NCI-H1105 treated with DMSO at 0.1 percent for 48 hours (cell line): Measurements from ENCODE around the gene CDKN3.
"Not testable (repeated sequence)": the region's sequence is repeated elsewhere in the genome, so short reads cannot be mapped to it uniquely, and the experiment has no call there.

ENCODE experiments used
- DNase-seq: peaks from one replicate; lab custom pipeline; 2025; lab: John Stamatoyannopoulos, UW

CDKN3 gene

DNA sequence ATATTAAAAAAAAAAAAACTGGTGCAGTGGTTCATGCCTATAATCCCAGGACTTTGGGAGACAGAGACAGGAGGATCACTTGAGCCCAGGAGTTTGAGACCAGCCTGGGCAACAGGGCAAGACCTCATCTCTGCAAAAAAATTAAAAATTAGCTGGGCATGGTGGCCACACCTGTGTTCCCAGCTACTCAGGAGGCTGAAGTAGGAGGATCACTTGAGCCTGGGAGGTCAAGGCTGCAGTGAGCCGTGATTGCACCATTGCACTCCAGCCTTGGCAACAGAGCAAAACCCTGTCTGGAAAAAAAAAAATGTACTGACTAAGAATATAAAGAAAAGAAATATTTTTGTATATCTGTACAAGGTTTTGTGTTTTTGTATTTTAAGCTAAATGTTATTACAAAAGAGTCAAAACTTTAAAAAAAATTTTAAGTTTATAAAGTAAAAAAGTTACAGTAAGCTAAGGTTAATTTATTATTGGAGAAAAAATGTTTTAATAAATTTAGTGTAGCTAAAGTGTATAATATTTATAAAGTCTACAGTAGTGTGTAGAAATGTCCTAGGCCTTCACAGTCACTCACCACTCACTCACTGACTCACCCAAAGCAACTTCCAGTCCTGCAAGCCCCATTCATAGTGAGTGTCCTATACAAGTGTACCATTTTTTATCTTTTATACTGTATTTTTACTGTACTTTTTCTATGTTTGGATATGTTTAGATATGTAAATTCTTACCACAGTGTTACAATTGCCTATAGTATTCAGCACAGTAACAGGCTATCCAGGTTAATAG lies 60.2 kb downstream of the CDKN3 start:
- DNase-seq: not testable (repeated sequence)

DNA sequence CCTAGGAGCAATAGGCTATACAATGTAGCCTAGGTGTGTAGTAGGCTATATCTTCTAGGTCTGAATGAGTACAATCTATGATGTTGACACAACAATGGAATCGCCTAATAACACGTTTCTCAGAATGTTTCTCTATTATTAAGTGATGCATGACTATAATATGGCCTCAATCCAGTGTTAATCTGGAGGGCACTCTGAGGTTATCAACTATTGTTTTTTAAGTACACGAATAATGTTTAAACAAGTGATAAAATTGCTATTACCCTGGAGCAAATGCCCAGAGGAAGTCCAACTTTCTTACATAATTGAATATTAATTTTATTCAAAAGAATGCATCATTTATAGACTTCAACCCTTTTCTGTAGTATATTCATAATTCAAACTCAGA lies 60.8 kb downstream of the CDKN3 start:
- no peak for DNase-seq

DNA sequence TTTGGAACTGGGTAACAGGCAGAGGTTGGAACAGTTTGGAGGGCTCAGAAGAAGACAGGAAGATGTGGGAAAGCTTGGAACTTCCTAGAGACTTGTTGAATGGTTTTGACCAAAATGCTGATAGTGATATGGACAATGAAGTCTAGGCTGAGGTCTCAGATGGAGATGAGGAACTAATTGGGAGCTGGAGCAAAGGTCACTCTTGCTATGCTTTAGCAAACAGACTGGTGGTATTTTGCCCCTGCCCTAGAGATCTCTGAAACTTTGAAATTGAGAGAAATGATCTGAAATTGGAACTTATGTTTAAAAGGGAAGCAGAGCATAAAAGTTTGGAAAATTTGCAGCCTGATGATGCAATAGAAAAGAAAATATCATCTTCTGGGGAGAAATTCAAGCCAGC lies 61.7 kb downstream of the CDKN3 start:
- DNase-seq: not testable (repeated sequence)

DNA sequence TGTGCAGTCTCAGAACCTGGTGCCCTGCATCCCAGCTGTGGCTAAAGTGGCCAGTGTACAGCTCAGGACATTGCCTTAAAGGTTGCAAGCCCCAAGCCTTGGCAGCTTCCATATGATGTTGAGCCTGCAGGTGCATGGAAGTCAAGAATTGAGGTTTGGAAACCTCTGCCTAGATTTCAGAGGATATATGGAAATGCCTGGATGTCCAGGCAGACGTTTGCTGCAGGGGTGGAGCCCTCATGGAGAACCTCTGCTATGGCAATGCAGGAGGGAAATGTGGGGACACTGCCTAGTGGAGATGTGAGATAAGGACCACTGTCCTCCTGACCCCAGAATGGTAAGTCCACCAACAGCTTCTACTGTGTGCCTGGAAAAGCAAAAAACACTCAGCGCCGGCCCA lies 62.3 kb downstream of the CDKN3 start:
- no peak for DNase-seq

DNA sequence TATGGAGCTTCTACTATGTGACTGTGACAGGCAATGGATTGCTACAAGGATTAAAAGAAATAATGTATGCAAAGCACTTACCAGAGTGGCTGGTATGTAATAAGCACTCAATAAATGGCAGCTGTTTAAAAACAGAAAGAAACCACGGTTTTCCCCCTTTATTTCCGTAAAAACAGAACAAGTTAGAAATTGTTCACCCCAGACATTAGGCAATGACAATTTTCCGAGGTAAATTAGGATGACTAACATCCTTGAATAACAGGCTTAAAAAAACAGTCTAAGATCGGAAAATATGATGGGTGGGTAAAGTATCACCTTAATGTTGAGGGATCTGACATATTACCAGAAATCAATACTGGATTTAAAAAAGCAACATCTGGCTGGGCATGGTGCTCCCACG lies 65.2 kb downstream of the CDKN3 start:
- DNase-seq: no peak

DNA sequence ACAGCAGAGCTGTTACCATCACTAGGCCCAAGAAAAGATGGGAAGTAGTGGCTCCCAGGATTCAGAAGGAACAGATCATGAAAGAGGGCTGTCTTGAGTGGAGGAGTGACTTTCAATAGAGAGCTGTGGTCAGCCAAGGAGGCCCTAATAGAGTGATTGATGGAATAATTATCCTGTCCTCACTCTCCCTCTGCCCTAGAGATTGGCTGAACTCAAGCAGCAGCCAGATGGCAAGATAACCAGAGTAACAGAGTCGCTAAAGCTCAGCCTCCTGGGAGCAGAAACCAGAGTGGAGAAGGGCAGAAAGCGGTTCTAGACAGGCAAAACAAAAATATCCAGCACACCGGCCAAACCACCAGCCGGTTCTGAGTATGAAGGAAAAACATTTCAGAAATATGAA lies 68.8 kb downstream of the CDKN3 start:
- no peak for DNase-seq

DNA sequence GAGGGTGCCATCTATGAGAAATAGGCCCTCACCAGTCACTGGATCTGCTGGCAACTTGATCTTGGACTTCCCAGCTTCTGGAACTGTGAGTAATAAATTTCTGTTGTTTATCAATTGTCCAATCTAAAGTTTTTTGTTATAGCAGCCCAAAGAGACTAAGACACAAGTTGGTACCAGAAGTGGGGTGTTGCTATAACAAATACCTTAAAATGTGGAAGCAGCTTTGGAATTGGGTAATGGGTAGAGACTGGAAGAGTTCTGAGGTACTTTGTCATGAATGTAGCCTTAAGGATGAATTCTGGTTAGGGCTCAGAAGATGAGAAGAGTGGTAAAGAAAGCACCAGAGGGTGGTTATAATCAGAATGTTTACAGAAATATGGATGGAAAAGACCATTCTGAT lies 70.5 kb downstream of the CDKN3 start:
- no peak for DNase-seq
